HG03565 (cell line): ENCODE data around the gene CASKIN2.

Source experiments
- ATAC-seq: cut with Tn5 transposase; IDR thresholded peaks from one replicate; pipeline ENCODE4 v1.9.1; 2021; ENCODE audit warnings: mild to moderate bottlenecking, moderate library complexity; ENCODE audit not compliant: unreplicated experiment

Gene CASKIN2

DNA sequence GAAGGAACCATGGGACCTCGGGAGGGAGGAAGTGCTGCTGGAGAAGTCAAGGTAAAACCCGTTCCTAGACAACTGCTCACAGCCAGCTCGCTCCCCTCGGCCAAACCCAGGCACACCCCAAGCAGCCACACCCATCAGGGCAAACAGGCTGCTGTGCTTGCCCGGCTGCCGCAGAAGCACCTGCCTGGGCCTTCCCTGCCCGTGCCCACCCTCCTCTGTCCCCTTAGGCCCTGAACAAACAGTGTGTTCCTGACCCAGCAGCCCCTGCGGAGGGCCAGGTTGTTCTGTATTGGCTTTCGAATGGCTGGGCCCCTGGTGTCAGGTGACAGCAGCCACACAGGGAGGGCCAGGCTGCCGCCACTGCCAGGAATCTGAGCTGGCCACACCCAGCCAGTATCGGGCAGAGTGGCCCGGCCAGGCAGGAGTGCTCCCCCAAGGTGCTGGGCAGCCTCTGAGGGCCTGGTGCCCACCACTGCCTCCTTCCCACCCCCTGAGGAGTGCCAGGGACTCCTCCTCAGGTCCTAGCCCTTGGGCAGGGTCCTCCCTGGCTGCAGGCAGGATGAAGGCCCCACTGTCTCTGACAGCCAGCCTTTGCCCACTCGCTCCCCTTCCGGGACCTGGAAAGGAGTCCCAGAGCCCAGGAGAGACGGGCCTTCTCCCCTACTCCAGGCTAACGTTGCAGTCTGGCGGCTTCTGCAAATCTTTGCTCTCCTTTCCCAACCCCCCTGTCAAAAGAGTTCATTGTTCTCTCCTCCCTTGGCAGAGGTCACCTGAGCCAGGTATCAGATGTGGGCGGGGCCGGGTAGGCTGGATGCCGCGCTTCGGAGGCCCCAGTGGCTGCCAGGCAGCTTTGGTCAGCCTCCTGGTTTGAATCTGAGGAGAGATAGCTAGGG, 34.2 kb upstream of the CASKIN2 start:
- ATAC-seq = no peak

DNA sequence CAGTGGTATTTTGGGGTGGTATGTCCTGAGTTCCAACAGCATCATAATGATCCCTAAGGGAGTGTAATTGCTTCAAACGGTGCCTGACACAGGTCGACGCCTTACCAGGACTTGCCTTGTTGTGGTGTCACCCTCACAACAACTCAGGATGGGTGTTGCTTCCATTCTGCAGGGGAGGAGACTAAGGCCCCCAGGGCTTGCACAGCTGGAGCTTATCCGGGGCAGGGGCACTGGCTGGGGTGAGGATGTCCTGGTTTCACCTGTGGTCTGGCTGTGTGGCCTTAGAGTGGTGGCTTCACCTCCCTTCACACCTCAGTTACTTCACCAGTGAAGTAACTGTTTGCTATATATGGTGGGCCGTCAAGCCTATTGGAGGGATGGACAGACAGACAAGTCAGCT, 33.5 kb upstream of the CASKIN2 start:
- no peak for ATAC-seq

- no peak for ATAC-seq
Observed at GRCh38 chr17:75547091-75547490, 31.8 kb upstream of the CASKIN2 start.

DNA sequence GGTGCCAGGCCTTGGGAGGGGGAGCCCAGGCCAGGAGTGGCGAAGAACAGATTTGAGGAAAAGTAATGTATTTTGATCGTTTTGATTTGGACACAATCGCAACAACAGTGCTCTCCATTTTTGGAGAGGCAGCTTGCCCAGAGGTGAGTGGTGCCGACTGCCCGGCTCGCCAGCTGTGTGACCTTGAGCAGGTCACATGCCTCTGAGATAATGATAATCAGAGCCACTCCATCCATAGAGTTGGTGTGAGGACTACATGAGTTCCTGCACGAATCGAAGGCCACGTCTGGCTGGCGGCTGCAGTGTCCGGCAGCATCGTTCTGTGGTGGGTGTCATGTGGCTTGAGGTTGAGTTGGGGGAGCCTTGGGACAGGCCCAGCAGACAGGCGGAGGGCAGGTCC, 30.8 kb upstream of the CASKIN2 start:
- no peak for ATAC-seq

DNA sequence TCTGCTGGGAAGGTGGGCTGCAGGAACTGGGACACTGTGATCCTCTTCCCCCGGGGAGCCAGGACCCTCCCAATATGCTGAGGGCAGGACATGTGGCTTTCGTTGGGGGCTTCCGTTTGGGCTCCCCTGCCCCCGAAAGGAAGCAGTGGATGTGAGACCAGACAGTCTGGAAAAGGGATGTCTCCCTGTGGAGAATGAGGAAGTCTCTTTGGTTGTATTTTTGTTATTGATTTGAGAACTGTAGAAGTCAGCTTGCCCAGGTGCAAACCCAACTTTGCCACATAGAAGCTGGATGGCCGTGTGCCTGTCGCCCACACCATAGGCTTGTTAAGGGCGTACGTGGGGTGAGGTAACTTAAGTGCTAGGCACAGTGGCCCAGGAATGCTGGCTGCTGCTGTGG, 28.9 kb upstream of the CASKIN2 start:
- no peak for ATAC-seq

- no peak for ATAC-seq
Observed at GRCh38 chr17:75542728-75543336, 27.5 kb upstream of the CASKIN2 start.

DNA sequence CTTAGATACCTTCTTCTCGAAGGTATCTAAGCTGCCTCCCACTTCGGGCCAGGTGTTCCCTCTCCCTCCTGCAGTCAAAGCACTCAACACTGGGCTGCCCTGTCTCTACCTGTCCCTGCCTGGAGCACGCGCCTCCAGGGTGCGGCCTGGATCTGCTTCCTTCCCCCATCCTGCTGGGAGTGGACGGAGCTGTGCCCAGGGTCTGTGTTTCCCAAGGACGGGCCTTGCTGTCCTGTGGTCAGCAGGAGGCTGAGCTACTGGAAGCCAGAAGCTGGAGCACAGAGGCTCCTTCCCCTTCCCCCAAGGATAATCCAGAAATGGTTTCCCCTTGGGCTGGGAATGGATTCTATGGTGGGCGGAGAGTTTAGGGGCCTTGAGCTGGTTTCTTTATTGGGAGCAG, 26.9 kb upstream of the CASKIN2 start:
- ATAC-seq = no peak

- ATAC-seq = no peak
Observed at GRCh38 chr17:75540923-75541503, 25.7 kb upstream of the CASKIN2 start.

GRCh38 chr17:75539967-75540729, 24.8 kb upstream of the CASKIN2 start:
- ATAC-seq = no peak

DNA sequence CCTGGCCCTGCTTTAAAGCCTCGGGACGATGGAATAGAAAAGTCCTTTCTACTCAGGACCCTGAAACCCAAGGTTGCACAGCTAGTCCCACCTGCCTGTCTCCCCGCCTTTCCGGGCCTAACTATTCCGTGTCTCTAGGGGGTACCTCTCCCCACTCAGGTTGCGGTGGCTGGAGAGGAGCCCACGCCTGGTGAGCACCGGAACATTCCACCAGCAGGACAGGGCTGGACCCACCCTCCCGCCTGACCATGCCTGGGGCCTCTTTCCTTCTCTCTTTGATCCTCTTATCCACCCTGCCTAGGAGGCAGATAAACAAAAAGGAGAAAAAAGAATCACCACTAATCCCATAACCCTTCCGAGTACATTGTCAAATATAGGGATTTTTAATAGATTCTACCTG, 21.0 kb upstream of the CASKIN2 start:
- no peak for ATAC-seq

- ATAC-seq = no peak
Observed at GRCh38 chr17:75535871-75536270, 20.5 kb upstream of the CASKIN2 start.

DNA sequence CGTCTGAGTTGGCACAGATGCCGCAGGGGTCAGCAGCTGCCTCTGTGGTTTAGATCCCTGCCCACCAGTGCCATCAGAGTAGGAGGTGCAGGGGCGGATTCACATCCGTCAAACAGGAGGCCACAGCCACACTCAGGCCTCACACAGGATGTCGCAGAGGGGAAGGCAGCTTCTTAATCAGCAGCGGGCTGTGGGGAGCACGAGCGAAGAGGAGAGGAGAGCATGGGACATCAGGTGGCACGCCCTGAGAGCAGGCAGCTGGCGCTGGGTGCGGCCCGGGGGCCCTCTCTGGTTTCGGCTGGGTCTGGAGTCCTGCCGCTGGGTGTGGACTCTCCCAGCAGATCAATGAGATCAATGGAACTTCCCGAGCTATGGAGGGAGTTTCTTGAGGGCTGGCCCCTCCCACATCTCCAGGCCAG, 19.8 kb upstream of the CASKIN2 start:
- ATAC-seq = no peak

DNA sequence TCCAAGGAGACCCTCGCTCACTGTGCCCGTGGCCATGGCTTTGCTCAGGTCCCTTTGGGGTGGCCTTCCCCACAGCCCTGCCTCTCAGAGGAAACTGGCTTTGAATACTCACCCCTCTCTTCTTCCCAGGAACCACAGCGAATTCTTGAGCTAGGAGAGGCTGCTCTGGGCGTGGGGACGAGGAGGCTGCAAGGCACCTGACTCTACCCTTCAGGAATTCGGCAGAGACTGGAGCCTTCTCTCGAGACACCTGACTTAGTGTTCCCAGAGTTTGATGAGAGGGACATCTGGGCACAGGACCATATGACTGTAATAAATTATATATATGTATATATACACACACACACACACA, 16.4 kb upstream of the CASKIN2 start:
- ATAC-seq = no peak

- no peak for ATAC-seq
Observed at GRCh38 chr17:75530837-75531720, 15.7 kb upstream of the CASKIN2 start.

DNA sequence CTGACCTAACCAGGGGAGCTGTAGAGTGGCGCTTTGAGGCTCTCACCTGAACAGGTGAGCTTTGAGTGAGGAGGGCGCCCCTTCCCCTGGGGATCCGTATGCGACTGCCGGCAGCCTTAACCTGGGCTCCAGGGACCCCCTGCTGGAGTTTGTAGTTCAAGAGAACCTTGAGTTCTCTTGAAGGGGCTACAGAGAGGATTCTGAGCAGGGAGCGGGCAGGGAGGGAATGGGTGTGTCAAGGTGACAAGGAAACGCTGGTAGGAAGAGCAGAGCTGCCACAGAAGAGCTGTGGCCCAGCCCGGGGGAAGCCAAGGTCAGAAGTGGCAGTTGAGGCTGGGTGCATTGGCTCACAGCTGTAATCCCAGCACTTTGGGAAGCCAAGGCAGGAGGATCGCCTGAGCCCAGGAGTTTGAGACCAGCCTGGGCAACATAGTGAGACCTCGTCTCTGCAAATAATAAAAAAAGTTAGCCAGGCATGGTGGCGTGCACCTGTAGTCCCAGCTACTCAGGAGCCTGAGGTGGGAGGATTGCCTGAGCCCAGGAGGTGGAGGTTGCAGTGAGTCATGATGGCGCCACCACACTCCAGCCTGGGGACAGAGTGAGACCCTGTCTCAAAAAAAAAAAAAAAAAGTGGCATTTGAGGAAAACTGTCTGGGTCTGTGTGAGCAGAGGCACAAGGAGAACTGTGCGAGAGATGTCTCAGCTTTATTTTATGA, 11.4 kb upstream of the CASKIN2 start:
- ATAC-seq = no peak

DNA sequence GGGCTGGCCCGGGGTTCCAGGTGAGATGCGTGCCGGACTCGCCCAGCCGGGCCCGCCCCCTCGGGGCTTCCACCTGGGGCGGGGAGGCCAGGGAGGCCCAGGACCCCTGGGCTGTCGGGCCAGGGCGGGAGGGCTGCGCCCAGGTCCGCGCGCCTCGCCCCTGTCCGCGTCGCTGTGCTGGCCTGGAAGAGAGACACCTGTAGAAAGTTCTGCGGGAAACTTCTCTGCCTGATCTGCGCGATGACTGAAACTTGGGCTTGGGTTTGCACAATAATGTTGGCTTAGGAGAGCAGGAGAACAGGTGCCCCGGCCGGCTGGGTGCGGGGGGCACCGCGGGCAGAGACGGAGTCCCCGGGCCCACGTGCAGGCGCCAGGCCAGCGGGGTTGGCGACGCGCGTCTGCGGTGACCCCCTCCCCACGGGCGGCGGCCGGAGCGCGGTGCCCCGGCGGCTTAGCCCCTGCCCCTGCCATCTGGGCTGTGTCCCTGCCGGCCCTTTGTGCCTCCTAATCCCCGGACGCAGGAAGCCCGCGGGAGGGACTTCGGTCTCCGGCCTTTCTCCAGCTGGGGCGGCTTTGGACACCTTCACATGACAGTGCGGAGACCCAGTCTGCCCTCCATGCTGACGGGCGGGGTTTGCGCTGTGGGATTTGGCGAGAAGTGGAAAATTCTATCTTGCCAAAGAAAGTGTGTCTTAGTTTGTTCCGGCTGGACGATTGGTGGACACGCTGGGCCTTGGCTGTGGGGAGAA, 10.6 kb upstream of the CASKIN2 start:
- no peak for ATAC-seq

DNA sequence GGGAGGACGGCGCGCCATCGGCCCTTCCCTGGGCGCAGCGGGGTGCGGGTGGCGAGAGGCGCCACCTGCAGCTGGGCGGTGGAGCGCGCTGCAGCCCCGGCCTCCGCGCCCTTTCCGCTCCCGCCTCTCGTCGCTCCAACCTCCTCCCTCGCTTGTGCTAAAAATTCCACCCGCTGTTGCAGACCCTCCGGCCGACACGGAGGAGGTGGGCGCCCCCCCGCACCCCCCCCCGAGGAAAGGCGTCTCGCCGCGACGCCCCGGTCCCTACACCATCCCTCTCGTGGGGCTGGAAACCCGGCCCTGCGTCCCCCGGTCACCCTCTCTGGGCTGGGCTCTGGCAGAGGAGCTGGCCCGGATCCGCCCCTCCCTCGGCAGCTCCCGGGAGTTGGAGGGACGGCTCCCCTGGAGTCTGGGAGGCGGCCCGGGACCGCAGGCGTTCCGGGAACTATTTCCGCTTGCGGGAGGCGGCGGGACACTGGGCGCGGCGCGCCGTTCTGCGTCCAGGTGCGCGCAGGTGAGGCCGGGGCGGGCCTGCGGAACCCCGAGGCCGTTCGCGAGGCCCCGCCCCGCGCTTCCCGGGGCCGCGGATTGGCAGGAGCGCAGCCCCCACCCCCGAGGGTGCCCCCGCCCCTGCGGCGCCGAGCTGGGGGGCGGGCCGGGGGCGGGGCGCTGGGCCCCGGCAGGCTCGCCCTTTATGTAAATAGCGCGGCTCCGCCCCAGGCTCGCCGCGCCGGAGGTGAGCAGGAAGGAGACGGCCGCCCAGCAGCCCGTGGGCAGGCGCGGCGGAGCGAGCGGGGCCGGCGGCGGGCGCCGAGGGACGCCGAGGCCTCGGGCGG, 9.9 kb upstream of the CASKIN2 start, which contains the start of gene LLGL2:
Gene LLGL2, plus strand, starts transcription at position 728 of the 836 bp plus-strand sequence. CDS start 17,730 bp downstream, outside the sequence.
- peak; percentile 74 for ATAC-seq
